K562 (cell line): ENCODE results near the gene FAM177B. TPM values are rescaled to one million over a fixed set of nuclear protein-coding genes. Genes with fewer than 3 reads are reported as not detected.

Experiments used
- KAT7 ChIP-seq: sonication (generic); formaldehyde crosslinking; IDR thresholded peaks from 2 replicates; pipeline ENCODE4 v1.8.0; 2022; ENCODE audit warnings: missing genetic modification reagents, mild to moderate bottlenecking, borderline replicate concordance
- POLR2H ChIP-seq: IDR thresholded peaks from 2 replicates; pipeline ENCODE4 v1.6.1; 2016; ENCODE audit warnings: missing genetic modification characterization, low read depth, mild to moderate bottlenecking, control low read depth, missing compliant biosample characterization, moderate library complexity
- RCOR1 ChIP-seq, 2 experiments: IDR thresholded peaks; 2 replicates each; pipeline ENCODE4 v1.6.1; 2012; ENCODE audit warnings: low read depth in 2 of 2, low read length in 2 of 2, borderline replicate concordance in 1 of 2, improper control_type of control experiment in 1 of 2
- ZBTB40 ChIP-seq, 2 experiments: fragments of 450-650 bp in 1 of 2; sonication (generic) in 1 of 2; formaldehyde crosslinking in 1 of 2; IDR thresholded peaks; 2 replicates each; pipeline versions ENCODE4 v1.7.1 to v1.9.0; 2016 to 2022; ENCODE audit warnings: inconsistent platforms in 1 of 2, mild to moderate bottlenecking in 1 of 2, missing genetic modification reagents in 1 of 2
- ZNF217 ChIP-seq: sonication (generic); formaldehyde crosslinking; IDR thresholded peaks from 2 replicates; pipeline ENCODE4 v1.8.0; 2022; ENCODE audit warnings: mild to moderate bottlenecking, missing genetic modification reagents
- ZNF224 ChIP-seq: sonication (generic); formaldehyde crosslinking; IDR thresholded peaks from 2 replicates; pipeline ENCODE4 v1.8.0; 2022; ENCODE audit warnings: mild to moderate bottlenecking, missing genetic modification reagents
- ZNF583 ChIP-seq: fragments of 250-450 bp; sonication (Bioruptor Pico); IDR thresholded peaks from 2 replicates; pipeline ENCODE4 v1.4.0; 2020
- polyA plus RNA-seq, 8 experiments: library from polyadenylated mRNA; depleted of rRNA in 4 of 8; stranded (reverse) in 5 of 8; unstranded in 3 of 8; fragments of >200 nt; fragmentation: Nextera tagmentation in 2 of 8; fragmentation: Illumina TruSeq in 1 of 8; extraction: Ambion mirVana in 2 of 8; extraction: Trizol in 1 of 8; gene quantifications; 2 replicates each; pipeline versions ENCODE4 v1.2.1 to v1.2.3, GENCODE V29; 2011 to 2014; ENCODE audit warnings: inconsistent platforms in 1 of 8, missing spikeins in 1 of 8
- total RNA-seq, 7 experiments: library from RNA; depleted of rRNA in 6 of 7; stranded (reverse); fragments of >200 nt in 6 of 7; fragmentation: Illumina TruSeq in 2 of 7; extraction: Trizol in 2 of 7; gene quantifications; 2 replicates each; pipeline versions ENCODE4 v1.2.1 to v1.2.3, GENCODE V29; 2011 to 2021; ENCODE audit warnings: low replicate concordance in 1 of 7
- TF ChIP-seq, protein P1 (sequence below), 2 experiments: IDR thresholded peaks; 2 replicates each; pipeline ENCODE4 v1.6.1; 2012; ENCODE audit warnings: improper control_type of control experiment in 2 of 2, low read depth in 2 of 2, low read length in 2 of 2, borderline replicate concordance in 1 of 2

FAM177B gene
- total and polyA plus RNA-seq, 9 of the 15 experiments (the other 6 are each of a cell fraction or from before 2014, with no cell fraction given): not detected

DNA sequence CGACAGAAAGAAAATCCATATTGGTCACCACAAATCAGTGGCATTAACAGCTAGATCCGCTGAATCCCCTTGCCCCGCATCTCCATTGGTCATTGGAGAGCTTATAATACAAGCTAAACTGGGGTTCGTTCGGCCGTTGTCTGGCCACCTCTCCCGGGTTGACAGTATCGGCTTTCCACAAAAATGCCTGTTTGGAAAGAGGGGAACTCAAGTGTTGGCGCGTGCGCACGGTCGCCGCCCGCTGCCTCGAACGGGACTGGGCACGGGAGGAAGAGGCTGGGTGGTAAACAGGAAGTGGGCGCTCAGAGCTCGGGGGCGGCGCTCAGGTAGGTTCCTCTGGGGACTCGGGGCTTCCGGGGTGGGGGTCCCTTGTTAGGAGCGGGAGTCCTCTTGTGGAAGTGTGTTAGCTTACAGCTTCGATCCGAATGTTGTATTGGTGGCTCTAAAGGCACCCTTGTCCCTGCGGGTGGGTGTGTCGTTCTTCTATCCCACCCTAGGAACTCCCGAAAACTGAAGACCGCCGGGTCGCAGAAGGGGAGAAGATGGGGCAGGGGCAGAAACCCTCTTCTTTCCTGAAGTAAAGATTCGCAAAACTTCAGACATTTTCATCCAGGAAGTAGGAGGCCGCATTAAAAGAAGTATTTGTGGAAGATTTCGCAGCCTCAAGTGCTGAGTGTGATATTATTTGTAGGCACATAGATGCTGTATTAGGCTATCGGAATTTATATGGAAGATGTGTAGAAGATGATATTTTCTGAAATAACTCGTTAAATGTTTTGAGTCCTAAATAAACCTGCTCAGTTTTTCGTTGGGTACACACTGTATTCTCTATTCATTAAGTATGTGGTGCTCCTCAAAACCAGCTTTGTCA, 23.7 kb upstream of the FAM177B start (continued):
- TF ChIP-seq ZBTB40 (IDR thresholded peaks at IDR 0.05) (peak; percentile 86), ZBTB40 (CRISPR knock-in tag; IDR thresholded peaks at IDR 0.05) (no peak), ZNF224 (no peak), KAT7 (CRISPR knock-in tag) (no peak; the same call in 1 of the 2 replicates), ZNF583 (no peak), RCOR1 (IDR thresholded peaks at IDR 0.05; ENCODE audit: borderline replicate concordance in 1 of 2, low read depth in 2 of 2, low read length in 2 of 2) (peak in 1 of 2 experiments; percentile 65; a peak in 2 of 4 replicates), POLR2H (tag) (0 out of 2 replicates have a peak, but pooled peaks have one; percentile 12), ZNF217 (no peak)
- TF ChIP-seq, protein P1, sequence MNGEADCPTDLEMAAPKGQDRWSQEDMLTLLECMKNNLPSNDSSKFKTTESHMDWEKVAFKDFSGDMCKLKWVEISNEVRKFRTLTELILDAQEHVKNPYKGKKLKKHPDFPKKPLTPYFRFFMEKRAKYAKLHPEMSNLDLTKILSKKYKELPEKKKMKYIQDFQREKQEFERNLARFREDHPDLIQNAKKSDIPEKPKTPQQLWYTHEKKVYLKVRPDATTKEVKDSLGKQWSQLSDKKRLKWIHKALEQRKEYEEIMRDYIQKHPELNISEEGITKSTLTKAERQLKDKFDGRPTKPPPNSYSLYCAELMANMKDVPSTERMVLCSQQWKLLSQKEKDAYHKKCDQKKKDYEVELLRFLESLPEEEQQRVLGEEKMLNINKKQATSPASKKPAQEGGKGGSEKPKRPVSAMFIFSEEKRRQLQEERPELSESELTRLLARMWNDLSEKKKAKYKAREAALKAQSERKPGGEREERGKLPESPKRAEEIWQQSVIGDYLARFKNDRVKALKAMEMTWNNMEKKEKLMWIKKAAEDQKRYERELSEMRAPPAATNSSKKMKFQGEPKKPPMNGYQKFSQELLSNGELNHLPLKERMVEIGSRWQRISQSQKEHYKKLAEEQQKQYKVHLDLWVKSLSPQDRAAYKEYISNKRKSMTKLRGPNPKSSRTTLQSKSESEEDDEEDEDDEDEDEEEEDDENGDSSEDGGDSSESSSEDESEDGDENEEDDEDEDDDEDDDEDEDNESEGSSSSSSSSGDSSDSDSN (IDR thresholded peaks at IDR 0.05; ENCODE audit: borderline replicate concordance in 1 of 2, low read depth in 2 of 2, low read length in 2 of 2): 0 out of 4 replicates have a peak, but pooled peaks of 1 of the 2 experiments have one; percentile 17
